ENCODE results near the gene CYP3A5. TPM values are rescaled to one million over a fixed set of nuclear protein-coding genes. Genes with fewer than 3 reads are reported as not detected.
"Not testable (repeated sequence)": the region's sequence is repeated elsewhere in the genome, so short reads cannot be mapped to it uniquely, and the experiment has no call there.

The CYP3A5 gene
- total RNA-seq, 1 experiment from 2014 or later = not detected

DNA sequence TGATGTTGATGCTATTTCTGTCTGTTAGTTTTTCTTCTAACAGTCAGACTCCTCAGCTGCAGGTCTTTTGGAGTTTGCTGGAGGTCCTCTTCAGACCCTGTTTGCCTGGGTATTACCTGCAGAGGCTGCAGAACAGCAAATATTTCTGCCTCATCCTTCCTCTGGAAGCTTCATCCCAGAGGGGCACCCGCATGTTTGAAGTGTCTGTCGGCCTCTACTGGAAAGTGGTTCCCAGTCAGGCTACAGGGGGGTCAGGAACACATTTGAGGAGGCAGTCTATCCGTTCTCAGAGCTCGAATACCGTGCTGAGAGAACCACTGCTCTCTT lies 13.3 kb upstream of the CYP3A5 start:
- Histone ChIP-seq H3K36me3 (no peaks in the 10 kb centered on the region), H3K9me3 (no peaks in the 10 kb centered on the region), H3K27me3 (no peaks in the 10 kb centered on the region), H3K4me3 (no peak overlapping the region)
- DNase-seq = no peak

DNA sequence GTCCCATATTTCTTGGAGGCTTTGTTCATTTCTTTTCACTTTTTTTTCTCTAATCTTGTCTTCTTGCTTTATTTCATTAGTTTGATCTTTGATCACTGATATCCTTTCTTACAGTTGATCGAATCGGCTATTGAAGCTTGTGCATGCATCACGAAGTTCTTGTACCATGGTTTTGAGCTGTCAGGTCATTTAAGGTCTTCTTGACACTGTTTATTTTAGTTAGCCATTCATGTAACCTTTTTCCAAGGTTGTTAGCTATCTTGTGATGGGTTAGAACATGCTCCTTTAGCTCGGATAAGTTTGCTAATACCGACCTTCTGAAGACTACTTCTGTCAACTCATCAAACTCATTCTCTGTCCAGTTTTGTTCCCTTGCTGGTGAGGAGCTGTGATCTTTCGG lies 12.8 kb upstream of the CYP3A5 start:
- not testable (repeated sequence) for DNase-seq, H3K36me3 ChIP-seq, H3K27me3 ChIP-seq, H3K9me3 ChIP-seq, H3K4me3 ChIP-seq

DNA sequence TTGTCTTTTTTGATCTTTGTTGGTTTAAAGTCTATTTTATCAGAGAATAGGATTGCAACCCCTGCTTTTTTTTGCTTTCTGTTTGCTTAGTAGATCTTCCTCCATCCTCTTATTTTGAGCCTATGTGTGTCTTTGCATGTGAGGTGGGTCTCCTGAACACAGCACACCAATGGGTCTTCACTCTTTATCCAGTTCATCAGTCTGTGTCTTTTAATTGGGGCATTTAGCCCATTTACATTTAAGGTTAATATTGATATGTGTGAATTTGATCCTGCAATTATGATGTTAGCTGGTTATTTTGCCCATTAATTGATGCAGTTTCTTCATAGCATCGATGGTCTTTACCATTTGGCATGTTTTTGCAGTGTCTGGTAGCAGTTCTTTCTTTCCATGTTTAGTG lies 11.9 kb upstream of the CYP3A5 start:
- DNase-seq, H3K36me3 ChIP-seq, H3K9me3 ChIP-seq, H3K4me3 ChIP-seq, H3K27me3 ChIP-seq: not testable (repeated sequence)

DNA sequence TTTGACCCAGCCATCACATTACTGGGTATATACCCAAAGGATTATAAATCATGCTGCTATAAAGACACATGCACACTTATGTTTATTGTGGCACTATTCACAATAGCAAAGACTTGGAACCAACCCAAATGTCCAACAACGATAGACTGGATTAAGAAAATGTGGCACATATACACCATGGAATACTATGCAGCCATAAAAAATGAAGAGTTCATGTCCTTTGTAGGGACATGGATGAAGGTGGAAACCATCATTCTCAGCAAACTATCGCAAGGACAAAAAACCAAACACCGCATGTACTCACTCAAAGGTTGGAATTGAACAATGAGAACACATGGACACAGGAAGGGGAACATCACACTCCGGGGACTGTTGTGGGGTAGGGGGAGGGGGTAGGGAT lies 11.1 kb upstream of the CYP3A5 start:
- H3K27me3 ChIP-seq, H3K9me3 ChIP-seq, H3K36me3 ChIP-seq, DNase-seq, H3K4me3 ChIP-seq: not testable (repeated sequence)

DNA sequence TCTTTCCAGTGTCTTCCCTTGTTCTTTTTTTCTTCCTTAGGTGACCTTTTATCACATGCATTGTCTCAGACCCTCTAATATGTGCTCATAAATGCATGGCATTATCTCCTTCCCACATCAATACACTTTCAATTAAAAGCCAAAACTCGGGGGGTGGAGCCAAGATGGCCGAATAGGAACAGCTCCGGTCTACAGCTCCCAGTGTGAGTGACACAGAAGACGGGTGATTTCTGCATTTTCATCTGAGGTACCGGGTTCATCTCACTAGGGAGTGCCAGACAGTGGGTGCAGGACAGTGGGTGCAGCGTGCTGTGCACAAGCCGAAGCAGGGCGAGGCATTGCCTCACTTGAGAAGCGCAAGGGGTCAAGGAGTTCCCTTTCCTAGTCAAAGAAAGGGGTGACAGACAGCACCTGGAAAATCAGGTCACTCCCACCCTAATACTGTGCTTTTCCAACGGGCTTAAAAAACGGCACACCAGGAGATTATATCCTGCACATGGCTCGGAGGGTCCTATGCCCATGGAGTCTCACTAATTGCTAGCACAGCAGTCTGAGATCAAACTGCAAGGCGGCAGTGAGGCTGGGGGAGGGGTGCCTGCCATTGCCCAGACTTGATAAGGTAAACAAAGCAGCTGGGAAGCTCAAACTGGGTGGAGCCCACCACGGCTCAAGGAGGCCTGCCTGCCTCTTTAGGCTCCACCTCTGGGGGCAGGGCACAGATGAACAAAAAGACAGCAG lies 6.2 kb upstream of the CYP3A5 start:
- not testable (repeated sequence) for DNase-seq, H3K27me3 ChIP-seq, H3K9me3 ChIP-seq, H3K36me3 ChIP-seq, H3K4me3 ChIP-seq

DNA sequence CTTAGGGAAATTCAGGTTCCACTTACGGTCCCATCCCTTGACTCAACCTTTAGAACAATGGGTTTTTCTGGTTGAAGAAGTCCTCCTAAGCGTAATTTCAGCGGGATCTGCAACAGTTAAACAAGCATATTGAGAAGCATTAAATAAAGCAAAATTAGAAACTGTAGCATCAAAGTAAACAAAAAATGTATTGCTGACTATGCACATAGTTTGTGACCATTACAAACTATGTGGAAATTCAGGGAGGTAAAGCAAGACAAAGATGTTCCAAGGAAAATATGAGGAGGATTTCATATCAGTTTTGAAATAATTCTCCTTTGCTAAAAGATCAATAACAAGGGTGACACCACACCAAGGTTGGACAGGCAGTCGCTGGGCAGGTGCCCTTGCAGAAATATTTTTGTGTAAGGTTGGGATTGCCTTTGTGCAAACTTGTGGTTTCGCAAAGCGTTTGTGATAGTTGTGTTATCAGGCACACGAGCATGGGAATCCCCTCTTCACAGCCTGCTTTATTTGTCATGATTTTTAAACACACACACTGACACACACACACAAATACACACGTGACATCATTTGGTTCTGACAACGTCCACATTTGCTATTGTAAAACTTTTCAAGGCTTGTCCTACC lies 5.4 kb upstream of the CYP3A5 start:
- H3K4me3 ChIP-seq = no peak overlapping the region
- no peak for DNase-seq
- H3K27me3 ChIP-seq = no peaks in the 10 kb centered on the region
- no peaks in the 10 kb centered on the region for H3K9me3 ChIP-seq
- H3K36me3 ChIP-seq = no peaks in the 10 kb centered on the region

DNA sequence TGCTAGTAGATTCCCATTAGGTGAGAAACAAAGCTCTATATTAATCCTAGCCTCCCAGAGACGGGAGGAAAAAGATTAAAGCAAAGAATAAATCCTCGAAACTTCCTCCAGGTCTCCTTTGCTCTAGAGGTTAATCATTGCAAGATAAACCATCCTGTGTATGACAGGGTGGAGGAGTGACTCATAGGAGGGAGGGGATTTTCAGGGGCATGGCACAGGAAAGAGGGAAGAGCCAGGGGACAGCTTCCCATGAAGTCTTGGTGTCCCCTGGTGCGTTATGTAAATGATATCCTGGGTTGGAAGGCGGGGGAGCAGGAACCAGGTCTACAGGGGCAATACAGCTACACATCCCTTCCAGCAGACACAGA lies 780 bp downstream of the CYP3A5 start:
- Histone ChIP-seq H3K27me3 (no peaks in the 10 kb centered on the region), H3K9me3 (no peaks in the 10 kb centered on the region), H3K4me3 (no peak overlapping the region)

DNA sequence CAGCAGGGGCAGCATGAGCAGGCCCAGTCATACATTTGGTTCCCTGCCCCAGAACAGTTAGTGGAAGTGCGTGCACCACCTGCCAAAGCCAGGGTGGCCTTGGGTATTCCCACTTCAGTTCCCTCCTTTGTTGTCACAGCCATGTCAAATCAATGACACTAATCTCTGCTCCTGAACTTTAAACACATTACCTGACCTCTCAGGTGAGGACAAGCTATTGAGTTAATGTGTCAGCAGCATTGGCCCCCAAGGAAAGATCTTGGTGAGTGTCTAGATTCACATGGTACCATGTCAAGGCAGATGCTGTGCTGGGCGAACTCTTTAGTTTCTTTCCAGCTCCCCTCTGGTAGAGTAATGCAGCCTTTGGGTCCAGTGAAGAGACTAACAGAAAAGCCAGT lies 2.1 kb downstream of the CYP3A5 start:
- Histone ChIP-seq H3K27me3 (no peaks in the 10 kb centered on the region), H3K36me3 (no peaks in the 10 kb centered on the region), H3K9me3 (no peaks in the 10 kb centered on the region), H3K4me3 (no peak overlapping the region)
- no peak for DNase-seq

More for the DNA sequence above, 780 bp downstream of the CYP3A5 start:
- DNase-seq = peak; percentile 25
- no peaks in the 10 kb centered on the region for H3K36me3 ChIP-seq

DNA sequence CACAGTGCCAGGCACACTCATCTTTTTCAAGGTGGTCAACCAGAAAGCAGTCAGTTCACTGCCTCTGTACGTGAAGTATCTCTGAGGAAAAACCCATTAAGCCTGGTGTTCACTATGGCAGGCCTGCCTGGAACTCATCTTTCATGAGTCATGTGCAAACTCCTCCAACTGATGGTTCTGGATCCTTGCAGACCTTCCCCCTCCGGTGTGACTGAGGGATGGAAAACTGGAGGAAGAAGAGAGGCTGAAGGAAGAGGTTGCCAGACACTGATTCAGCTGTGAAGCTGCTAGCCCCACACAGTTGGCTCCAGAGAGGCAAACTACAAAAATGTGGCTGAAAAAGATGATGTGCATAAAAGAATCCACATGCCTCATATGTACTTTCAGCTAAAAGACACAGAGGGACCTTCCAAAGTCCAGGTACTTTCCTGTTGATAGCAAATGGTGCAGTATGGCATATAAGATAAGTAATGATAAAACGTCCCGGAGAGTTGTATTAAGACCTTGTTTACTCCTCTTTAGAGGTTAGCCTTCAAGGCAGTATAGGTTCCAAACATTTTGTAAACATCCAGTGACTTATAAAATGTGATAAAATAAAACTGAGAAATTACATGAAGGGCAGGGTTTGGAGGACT lies 2.7 kb downstream of the CYP3A5 start:
- H3K9me3 ChIP-seq = no peaks in the 10 kb centered on the region
- DNase-seq = peak; percentile 12

DNA sequence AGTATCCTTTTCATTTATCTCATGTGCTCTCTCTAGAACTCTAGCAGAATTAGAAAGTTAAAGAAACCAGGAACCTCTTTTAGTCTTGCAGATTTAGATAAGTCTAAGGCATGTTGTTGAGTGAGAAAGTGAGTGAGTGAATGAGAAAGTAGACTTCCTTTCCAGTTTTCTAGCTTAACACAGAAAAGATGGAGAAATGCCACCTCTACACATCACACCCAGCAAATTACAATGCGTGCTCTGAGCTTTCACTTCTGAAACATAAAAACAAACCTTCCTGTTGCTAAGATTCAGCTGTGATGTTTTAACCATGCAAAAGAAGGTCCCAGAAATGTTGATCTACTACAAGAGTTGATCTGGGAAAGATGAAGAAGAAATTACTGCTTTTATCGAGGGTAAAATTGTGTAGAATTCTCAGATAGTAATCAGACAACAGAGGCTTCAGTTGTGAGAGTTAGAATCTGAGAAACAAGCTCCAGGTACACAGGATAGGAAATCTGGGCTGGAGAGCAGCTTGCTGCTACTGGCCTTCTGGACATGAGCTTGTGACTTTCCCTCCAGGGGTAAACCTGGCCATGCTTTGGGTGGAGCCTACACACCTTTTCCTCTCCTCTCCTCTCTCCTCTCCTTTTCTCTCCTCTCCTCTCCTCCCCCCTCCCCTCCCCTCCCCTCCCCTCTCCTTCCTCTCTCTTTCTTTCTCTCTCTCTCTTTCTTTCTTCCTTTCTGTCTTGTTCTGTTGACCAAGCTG lies 4.6 kb downstream of the CYP3A5 start:
- Histone ChIP-seq H3K36me3 (no peaks in the 10 kb centered on the region), H3K9me3 (no peaks in the 10 kb centered on the region), H3K4me3 (no peak overlapping the region), H3K27me3 (no peaks in the 10 kb centered on the region)
- DNase-seq = no peak

More for the DNA sequence above, 2.7 kb downstream of the CYP3A5 start:
- H3K27me3 ChIP-seq = no peaks in the 10 kb centered on the region
- no peak overlapping the region for H3K4me3 ChIP-seq
- no peaks in the 10 kb centered on the region for H3K36me3 ChIP-seq

DNA sequence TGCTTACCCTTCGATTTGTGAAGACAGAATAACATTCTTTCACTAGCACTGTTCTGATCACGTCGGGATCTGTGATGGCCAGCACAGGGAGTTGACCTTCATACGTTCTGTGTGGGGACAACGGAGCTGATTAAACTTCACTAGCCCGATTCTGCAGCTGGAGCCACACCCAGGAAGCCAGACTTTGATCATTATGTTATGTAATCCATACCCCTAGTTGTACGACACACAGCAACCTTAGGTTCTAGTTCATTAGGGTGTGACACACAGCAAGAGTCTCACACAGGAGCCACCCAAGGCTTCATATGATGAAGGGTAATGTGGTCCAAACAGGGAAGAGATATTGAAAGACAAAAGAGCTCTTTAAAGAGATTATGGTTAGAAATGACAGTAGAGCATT lies 7.2 kb downstream of the CYP3A5 start:
- H3K9me3 ChIP-seq = no peaks in the 10 kb centered on the region
- no peak overlapping the region for H3K4me3 ChIP-seq
- no peaks in the 10 kb centered on the region for H3K36me3 ChIP-seq
- no peak for DNase-seq
- no peaks in the 10 kb centered on the region for H3K27me3 ChIP-seq

DNA sequence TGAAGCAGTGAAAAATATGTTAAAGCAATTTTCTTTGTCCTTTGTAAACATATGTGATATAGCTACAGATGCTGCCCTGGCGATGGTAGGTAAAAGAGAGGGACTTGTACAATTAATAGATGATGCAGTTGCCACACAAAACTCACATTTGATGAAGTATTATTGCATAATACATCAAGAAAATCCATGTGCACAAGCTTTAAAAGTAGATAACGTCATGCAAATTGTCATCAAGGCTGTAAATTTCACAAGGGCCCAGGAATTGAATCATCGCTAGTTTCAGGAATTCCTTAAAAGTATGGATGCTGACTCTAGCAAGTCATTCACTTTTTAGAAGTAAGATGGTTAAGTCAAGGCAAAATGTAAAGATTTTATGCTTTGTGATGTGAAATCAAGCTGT lies 10.0 kb downstream of the CYP3A5 start:
- H3K4me3 ChIP-seq = no peak overlapping the region
- H3K27me3 ChIP-seq = no peaks in the 10 kb centered on the region
- H3K9me3 ChIP-seq = no peaks in the 10 kb centered on the region
- H3K36me3 ChIP-seq = no peaks in the 10 kb centered on the region
- DNase-seq = no peak

DNA sequence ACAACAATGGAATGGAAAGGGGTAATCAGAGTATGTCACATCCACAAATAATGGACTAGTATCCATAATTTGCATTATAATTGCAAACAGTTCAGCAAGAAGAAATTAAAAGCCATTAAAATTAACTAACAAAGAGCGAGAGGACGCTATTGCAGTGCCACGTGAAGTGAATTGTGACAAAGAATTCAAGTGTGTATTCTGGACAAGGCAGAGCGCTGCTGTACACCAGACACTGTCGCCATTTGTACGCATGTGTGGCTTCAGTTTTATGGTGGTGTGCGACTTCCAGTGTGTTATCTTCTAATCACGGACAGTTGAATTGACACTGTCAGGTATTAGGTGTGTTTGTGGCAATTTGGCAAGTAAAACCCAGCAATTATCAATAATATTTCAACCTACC lies 11.3 kb downstream of the CYP3A5 start:
- Histone ChIP-seq H3K4me3 (no peak overlapping the region), H3K27me3 (no peaks in the 10 kb centered on the region), H3K9me3 (no peaks in the 10 kb centered on the region), H3K36me3 (no peaks in the 10 kb centered on the region)
- DNase-seq = no peak

DNA sequence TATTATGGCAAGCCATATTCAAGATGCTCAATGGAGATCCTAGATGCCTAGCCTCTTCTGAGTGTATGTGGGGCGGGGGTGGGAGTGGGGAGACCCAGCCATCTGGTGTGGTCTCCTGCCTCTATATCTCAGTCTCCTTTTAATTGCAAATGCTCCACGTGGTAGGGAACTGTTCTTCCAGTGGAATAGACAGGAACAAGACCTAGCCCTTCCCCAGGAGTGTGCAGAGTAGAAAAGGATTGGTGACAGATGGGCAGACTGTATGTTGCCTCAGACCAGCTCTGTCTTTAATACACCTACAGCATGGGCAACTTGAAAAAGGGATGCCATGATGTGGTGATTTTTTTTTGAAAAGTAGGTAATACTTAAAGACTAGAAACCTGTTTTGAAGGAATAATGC lies 12.6 kb downstream of the CYP3A5 start:
- no peak for DNase-seq
- H3K36me3 ChIP-seq = no peaks in the 10 kb centered on the region
- H3K27me3 ChIP-seq = no peaks in the 10 kb centered on the region
- H3K4me3 ChIP-seq = no peak overlapping the region
- no peaks in the 10 kb centered on the region for H3K9me3 ChIP-seq

DNA sequence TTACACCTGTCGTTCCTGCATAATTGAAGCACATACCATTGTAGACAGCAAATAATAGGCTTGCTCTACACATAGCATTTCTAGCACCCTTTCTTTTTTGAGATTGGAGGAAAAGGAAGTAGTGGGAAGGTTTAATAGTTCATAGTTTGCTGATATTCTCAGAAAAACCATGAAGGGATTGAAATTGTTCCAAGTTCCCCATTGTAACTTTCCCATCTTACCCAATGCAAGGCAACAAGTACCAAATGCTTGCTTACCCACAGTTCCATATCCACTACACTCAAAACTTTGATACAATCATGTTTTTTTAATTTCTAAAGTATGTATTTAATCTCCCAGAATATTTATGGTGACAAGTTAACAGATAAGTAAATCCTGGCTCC lies 13.8 kb downstream of the CYP3A5 start:
- Histone ChIP-seq H3K36me3 (no peaks in the 10 kb centered on the region), H3K27me3 (no peaks in the 10 kb centered on the region), H3K9me3 (no peaks in the 10 kb centered on the region), H3K4me3 (no peak overlapping the region)
- DNase-seq = no peak

DNA sequence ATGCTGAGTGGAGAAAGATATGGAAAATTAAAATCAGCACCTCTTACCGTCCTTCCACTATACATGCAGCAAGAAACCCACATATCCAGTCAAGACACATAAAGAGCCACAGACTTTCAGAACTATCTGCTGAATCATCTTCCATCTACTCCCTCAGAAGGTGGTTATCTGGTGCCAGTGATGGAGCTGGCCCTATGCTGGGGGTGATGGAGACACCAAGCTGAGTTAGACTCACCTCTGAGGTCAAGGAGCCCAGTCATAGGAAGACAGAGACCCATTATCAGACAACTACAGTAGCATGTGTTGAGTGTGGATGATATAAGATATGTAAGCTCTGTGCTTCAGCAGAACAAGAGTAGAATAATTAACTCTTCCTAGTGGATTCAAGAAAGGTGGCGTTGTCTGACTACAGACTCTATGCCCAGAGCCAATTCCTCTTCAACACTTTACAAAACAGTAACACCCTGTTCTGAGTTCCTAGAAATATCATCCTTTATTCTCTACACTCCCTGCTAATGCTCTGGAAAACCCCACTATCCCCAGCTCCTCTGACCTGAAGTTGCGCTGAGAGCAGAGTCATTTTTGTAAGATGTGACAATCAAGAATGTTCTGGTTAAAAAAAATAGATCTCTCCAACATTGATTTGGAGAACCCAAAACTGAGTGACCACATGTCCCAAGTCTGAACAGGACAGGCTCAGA lies 14.3 kb downstream of the CYP3A5 start:
- H3K4me3 ChIP-seq = no peak overlapping the region
- no peaks in the 10 kb centered on the region for H3K36me3 ChIP-seq
- H3K27me3 ChIP-seq = no peaks in the 10 kb centered on the region
- no peak for DNase-seq
- no peaks in the 10 kb centered on the region for H3K9me3 ChIP-seq

DNA sequence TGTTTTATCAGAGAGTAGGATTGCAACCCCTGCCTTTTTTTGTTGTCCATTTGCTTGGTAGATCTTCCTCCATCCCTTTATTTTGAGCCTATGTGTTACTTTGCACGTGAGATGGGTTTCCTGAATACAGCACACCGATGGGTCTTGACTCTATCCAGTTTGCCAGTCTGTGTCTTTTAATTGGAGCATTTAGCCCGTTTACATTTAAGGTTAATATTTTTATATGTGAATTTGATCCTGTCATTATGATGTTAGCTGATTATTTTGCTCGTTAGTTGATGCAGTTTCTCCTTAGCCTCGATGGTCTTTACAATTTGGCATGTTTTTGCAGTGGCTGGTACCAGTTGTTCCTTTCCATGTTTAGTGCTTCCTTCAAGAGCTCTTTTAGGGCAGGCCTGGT lies 21.9 kb downstream of the CYP3A5 start:
- not testable (repeated sequence) for DNase-seq, H3K9me3 ChIP-seq, H3K4me3 ChIP-seq, H3K27me3 ChIP-seq, H3K36me3 ChIP-seq

Measured in MG63 (cell line).